Fibroblast of skin of right quadriceps (primary cell): ENCODE measurements around the gene TMEM54.
A peak's percentile ranks its signal among the peaks of the same experiment; 100 is the strongest.
"Not testable (repeated sequence)": the region's sequence is repeated elsewhere in the genome, so short reads cannot be mapped to it uniquely, and the experiment has no call there.

Experiments
- DNase-seq: peaks from one replicate; pipeline ENCODE4 v3.0.0-alpha.2; 2013

Gene TMEM54

GRCh38 chr1:32918179-32918578, 17.0 kb upstream of the TMEM54 start:
- no peak for DNase-seq

- no peak for DNase-seq
These were observed 16.3 kb upstream of the TMEM54 start for GRCh38 chr1:32917521-32917920.

- DNase-seq = peak; percentile 27
These were observed 14.8 kb upstream of the TMEM54 start for GRCh38 chr1:32915766-32916706.

- DNase-seq = no peak
These were observed 9.1 kb upstream of the TMEM54 start for GRCh38 chr1:32910319-32910718.

GRCh38 chr1:32907435-32907834, 6.2 kb upstream of the TMEM54 start:
- peak; percentile 55 for DNase-seq

GRCh38 chr1:32906654-32907053, 5.5 kb upstream of the TMEM54 start:
- no peak for DNase-seq

- not testable (repeated sequence) for DNase-seq
These were observed 4.4 kb upstream of the TMEM54 start for GRCh38 chr1:32905588-32905987.

GRCh38 chr1:32904797-32905196, 3.6 kb upstream of the TMEM54 start:
- DNase-seq = no peak

- DNase-seq = no peak
These were observed 3.0 kb upstream of the TMEM54 start for GRCh38 chr1:32903991-32904785.

GRCh38 chr1:32902535-32902920, 1.3 kb upstream of the TMEM54 start:
- DNase-seq = no peak

- DNase-seq = no peak
These were observed 790 bp upstream of the TMEM54 start for GRCh38 chr1:32901823-32902534.

- DNase-seq = no peak
These were observed 726 bp downstream of the TMEM54 start for GRCh38 chr1:32900371-32900955.

- no peak for DNase-seq
These were observed 1.4 kb downstream of the TMEM54 start for GRCh38 chr1:32899586-32900296.

- DNase-seq = no peak
These were observed 2.2 kb downstream of the TMEM54 start for GRCh38 chr1:32898958-32899357.

- DNase-seq = no peak
These were observed 3.1 kb downstream of the TMEM54 start for GRCh38 chr1:32898056-32898455.

GRCh38 chr1:32897082-32898049, 3.8 kb downstream of the TMEM54 start:
- no peak for DNase-seq

- DNase-seq = no peak
These were observed 4.7 kb downstream of the TMEM54 start for GRCh38 chr1:32896451-32896850.

GRCh38 chr1:32895325-32896215, 5.6 kb downstream of the TMEM54 start:
- no peak for DNase-seq

- DNase-seq = no peak
These were observed 6.5 kb downstream of the TMEM54 start for GRCh38 chr1:32894681-32895080.
